ENCODE data around the gene FFAR2.

FFAR2 gene

DNA sequence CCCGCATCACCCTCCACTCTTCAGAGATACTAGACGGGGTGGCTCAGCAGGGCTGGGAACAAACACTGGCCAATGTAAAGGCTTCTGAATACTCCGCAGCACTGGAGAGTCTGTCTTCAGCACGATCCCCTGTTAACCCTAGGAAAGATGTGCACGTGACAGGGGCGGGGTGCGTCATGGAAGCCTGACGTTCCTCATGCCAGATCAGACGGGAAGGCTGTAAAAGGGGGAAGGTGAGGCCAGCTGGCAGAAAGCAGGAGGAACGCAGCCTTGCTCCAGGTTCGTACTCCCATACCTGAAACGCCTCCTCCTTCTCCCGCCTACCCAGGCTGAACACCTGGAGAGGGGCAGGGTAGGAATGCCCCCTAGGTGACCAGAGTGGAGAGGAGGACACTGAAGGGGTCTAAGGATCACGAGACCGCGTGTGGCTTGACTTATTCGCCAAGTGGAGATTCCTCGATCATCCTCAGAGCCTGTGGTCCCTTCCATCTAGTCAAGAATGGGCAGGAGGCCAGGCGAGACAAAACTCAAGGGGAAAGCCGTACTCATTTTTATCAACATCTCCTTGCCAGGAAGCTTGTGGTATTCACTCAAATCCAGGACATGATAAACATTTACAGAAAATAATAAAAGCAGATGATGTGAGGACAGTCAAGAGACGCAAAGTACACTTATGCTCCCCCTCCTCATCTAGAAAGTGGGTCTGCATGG lies 18.2 kb upstream of the FFAR2 start:
- TF ChIP-seq, protein P1, sequence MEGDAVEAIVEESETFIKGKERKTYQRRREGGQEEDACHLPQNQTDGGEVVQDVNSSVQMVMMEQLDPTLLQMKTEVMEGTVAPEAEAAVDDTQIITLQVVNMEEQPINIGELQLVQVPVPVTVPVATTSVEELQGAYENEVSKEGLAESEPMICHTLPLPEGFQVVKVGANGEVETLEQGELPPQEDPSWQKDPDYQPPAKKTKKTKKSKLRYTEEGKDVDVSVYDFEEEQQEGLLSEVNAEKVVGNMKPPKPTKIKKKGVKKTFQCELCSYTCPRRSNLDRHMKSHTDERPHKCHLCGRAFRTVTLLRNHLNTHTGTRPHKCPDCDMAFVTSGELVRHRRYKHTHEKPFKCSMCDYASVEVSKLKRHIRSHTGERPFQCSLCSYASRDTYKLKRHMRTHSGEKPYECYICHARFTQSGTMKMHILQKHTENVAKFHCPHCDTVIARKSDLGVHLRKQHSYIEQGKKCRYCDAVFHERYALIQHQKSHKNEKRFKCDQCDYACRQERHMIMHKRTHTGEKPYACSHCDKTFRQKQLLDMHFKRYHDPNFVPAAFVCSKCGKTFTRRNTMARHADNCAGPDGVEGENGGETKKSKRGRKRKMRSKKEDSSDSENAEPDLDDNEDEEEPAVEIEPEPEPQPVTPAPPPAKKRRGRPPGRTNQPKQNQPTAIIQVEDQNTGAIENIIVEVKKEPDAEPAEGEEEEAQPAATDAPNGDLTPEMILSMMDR (IDR thresholded peaks at IDR 0.05; ENCODE audit: extremely low read depth, missing control alignments): no peak
- no peak for DNase-seq (ENCODE audit: low spot score)

DNA sequence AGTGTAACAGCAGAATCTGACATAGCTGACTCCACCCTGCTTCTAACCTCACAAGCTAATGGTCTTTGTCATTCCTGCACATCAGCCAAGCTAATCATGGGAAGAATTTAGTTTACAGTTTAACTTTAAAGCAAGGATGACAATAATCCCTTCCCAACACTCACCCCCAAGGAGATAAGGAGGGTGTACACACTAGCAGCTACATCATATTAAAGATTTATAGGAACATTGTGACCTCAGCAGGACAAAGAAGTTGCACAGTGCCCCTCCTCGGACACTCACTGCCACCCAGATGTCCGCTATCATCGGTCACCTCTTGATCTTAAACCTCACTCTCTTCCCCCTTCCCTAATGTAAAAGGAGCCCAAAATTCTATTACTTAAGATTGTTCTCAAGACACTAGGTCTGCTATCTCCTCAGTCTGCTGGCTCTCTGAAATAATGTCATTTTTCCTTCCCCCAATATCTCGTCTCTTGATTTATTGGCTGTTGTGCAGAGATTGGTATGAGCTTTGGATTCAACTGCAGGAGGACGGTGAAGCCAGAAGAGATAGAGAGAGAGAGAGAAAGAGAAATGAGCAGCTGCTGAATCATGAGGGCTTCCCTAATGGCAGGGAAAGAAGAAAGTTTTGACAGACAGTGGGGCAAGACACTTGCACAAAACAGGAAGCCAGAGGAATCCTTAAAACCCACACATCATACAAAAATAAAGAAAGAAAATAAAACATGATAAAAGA lies 17.5 kb upstream of the FFAR2 start:
- TF ChIP-seq, protein P1 (IDR thresholded peaks at IDR 0.05; ENCODE audit: extremely low read depth, missing control alignments): no peak
- no peak for DNase-seq (ENCODE audit: low spot score)

DNA sequence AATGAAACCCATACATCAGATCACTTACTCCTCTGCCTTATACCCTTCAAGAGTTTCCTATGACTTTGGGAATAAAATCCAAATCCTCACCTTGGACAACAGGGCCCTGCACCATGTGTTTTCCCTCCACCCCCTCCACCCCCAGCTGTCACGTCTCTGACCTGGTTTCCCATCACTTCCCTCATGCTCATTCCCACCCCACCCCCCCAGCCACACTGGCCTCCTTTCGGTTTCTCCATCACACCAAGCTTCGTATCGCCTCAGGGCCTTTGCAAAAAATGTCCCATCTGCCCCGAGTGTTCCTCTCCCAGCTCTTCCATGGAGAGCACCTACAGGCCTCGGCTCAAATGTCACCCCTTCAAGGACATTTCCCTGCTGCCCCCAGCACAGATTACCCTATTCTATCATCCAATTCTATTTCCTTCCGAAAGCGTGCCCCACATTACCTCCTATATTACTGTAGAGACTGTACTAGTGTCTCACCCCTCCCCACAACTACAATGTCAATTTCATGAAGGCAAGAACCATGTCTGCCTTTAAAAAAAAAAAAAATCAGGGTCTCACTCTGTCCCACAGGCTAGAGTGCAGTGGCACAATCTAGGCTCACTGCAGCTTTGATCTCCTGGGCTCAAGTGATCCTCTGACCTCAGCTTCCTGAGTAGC lies 16.8 kb upstream of the FFAR2 start:
- no peak for DNase-seq (ENCODE audit: low spot score)
- TF ChIP-seq, protein P1 (IDR thresholded peaks at IDR 0.05; ENCODE audit: extremely low read depth, missing control alignments): no peak

DNA sequence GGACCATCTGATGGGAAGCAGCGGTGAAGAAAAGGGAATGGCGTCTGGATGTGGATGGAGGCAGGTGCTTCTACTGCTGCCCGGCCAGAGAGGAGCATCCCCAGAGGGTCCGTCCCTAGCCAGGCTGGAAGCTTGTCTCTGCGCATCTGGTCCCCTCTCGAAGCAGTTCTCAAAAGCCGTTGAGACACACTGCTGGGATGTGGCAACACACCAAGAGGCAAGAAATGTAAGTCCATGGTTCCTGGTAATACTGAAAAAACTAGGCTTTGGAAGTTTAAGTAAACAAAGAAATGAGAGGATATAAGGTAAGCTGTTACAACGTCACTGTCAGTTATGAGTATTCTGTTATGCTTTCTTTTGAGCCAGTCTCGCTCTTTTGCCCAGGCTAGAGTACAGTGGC lies 15.1 kb upstream of the FFAR2 start:
- TF ChIP-seq, protein P1 (IDR thresholded peaks at IDR 0.05; ENCODE audit: extremely low read depth, missing control alignments): no peak
- no peak for DNase-seq (ENCODE audit: low spot score)

DNA sequence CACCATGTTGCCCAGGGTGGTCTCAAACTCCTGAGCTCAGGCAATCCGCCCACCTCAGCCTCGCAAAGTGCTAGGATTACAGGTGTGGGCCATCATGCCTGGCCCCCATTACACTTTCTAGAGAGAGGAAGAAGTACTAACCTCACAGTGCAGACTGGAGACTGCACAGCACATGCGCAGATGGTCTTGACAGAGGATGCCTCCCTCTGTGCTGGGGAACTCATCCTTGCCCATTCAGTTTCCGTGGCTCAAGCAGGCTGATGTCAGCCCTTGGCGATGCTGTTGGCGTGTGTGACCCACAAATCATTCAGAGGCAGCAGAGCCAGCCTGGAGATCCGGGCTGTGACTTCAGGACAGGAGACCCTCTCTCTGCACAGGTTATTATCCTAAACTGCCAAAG lies 14.6 kb upstream of the FFAR2 start:
- TF ChIP-seq, protein P1 (IDR thresholded peaks at IDR 0.05; ENCODE audit: extremely low read depth, missing control alignments): no peak
- DNase-seq (ENCODE audit: low spot score): no peak

DNA sequence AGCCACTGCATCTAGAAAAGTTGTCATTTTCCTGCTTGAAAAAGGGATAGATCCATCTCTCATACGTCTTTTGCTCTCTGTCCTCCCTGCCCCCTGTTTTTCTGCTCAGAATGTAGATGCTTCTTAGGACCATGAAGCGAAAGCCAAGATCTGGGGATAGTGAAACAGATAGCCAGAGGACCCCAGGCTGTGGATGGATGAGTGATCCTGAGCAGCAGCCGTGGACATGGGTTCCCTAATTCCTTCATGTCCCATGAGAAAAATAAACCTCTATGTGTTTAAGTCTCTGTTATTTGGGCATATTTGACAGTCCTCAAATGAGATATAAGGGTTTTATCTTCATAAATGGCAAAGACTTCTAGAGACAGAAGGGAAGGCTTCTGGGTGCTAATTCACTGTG lies 12.2 kb upstream of the FFAR2 start:
- TF ChIP-seq, protein P1 (IDR thresholded peaks at IDR 0.05; ENCODE audit: extremely low read depth, missing control alignments): no peak
- no peak for DNase-seq (ENCODE audit: low spot score)

Measured in GM20000 (cell line).